ENCODE results near the gene SYNJ1.

GRCh38 chr21:32741336-32741735 lies 13.5 kb upstream of the SYNJ1 start:
- TF ChIP-seq CTCF (IDR thresholded peaks at IDR 0.05) (no peak), POLR2A (IDR thresholded peaks at IDR 0.05) (no peak)

Data from right lobe of liver (tissue), 4 donors.